Kidney tubule cell (primary cell): ENCODE data around the gene NATD1.
"Not testable (repeated sequence)": the region's sequence is repeated elsewhere in the genome, so short reads cannot be mapped to it uniquely, and the experiment has no call there.

Experiments
- DNase-seq: peaks from one replicate; pipeline ENCODE4 v3.0.0-alpha.2; 2018; ENCODE audit warnings: low spot score

Gene NATD1

GRCh38 chr17:21247552-21248258, 5.5 kb downstream of the NATD1 start:
- no peak for DNase-seq

- DNase-seq: no peak
These were observed 6.5 kb downstream of the NATD1 start for GRCh38 chr17:21246698-21247097.

GRCh38 chr17:21245639-21246084, 7.5 kb downstream of the NATD1 start:
- no peak for DNase-seq

GRCh38 chr17:21243516-21244303, 9.5 kb downstream of the NATD1 start:
- no peak for DNase-seq

- DNase-seq: peak; percentile 71
These were observed 10.3 kb downstream of the NATD1 start for GRCh38 chr17:21242780-21243515.

- DNase-seq: peak; percentile 62
These were observed 11.0 kb downstream of the NATD1 start for GRCh38 chr17:21242026-21242697.

- DNase-seq: no peak
These were observed 11.6 kb downstream of the NATD1 start for GRCh38 chr17:21241564-21241963.

GRCh38 chr17:21240369-21241055, 12.7 kb downstream of the NATD1 start:
- peak; percentile 72 for DNase-seq

- DNase-seq: peak; percentile 29
These were observed 13.4 kb downstream of the NATD1 start for GRCh38 chr17:21239680-21240368.

- no peak for DNase-seq
These were observed 17.3 kb downstream of the NATD1 start for GRCh38 chr17:21235921-21236320.

- DNase-seq: no peak
These were observed 19.4 kb downstream of the NATD1 start for GRCh38 chr17:21233581-21234347.

GRCh38 chr17:21232033-21232749, 21.0 kb downstream of the NATD1 start:
- DNase-seq: no peak

GRCh38 chr17:21231533-21231932, 21.7 kb downstream of the NATD1 start:
- no peak for DNase-seq

- no peak for DNase-seq
These were observed 24.4 kb downstream of the NATD1 start for GRCh38 chr17:21228845-21229244.

- DNase-seq: peak; percentile 13
These were observed 25.1 kb downstream of the NATD1 start for GRCh38 chr17:21228111-21228510.

GRCh38 chr17:21227277-21227676, 25.9 kb downstream of the NATD1 start:
- not testable (repeated sequence) for DNase-seq

- no peak for DNase-seq
These were observed 30.1 kb downstream of the NATD1 start for GRCh38 chr17:21223086-21223485.

GRCh38 chr17:21218831-21219380, 34.3 kb downstream of the NATD1 start:
- no peak for DNase-seq

- DNase-seq: no peak
These were observed 35.1 kb downstream of the NATD1 start for GRCh38 chr17:21218101-21218500.
